ENCODE data around the gene EPAS1. TPM values are rescaled to one million over a fixed set of nuclear protein-coding genes. Genes with fewer than 3 reads are reported as not detected.
A peak's percentile ranks its signal among the peaks of the same experiment; 100 is the strongest.

Gene EPAS1
- total and polyA plus RNA-seq, 4 donors: 26.2 to 193 (median 61.1) TPM

GRCh38 chr2:46383113-46383395 is 85.8 kb downstream of the EPAS1 start:
- Histone ChIP-seq H3K9me3 (ENCODE audit: control insufficient read depth in 4 of 4, low read length in 3 of 4) (no peaks in the 10 kb centered on the region), H3K27ac (ENCODE audit: low read depth in 1 of 2, low read length in 2 of 2) (peak overlapping the region in 1 of 2 donors; percentile 21), H3K36me3 (ENCODE audit: control insufficient read depth in 4 of 4, insufficient read depth in 3 of 4, low read depth in 1 of 4, low read length in 3 of 4) (peaks cover 37 to 92% (median 82%) of the 10 kb centered on the region in 4 donors), H3K4me1 (ENCODE audit: control insufficient read depth in 4 of 4, insufficient read depth in 4 of 4, low read length in 3 of 4) (no peaks in the 10 kb centered on the region), H3K9ac (ENCODE audit: low read depth in 1 of 2, low read length in 2 of 2) (no peak overlapping the region), H3K4me3 (ENCODE audit: low read depth in 1 of 3, low read length in 3 of 3) (no peak overlapping the region), H3K27me3 (ENCODE audit: control insufficient read depth in 4 of 4, insufficient read depth in 4 of 4, low read length in 3 of 4) (no peaks in the 10 kb centered on the region)
- no peak for TF ChIP-seq GABPA (IDR thresholded peaks at IDR 0.05 in 1 of 2, conservative IDR thresholded peaks at IDR 0.05 in 1 of 2)
- no peak for DNase-seq (ENCODE audit: low spot score)
- WGBS: 100% methylated on average over 1 of the region's 1 CpG

GRCh38 chr2:46383784-46384456 is 86.7 kb downstream of the EPAS1 start:
- DNase-seq (ENCODE audit: low spot score): no peak
- no peaks in the 10 kb centered on the region for H3K9me3 ChIP-seq (ENCODE audit: control insufficient read depth in 4 of 4, low read length in 3 of 4)
- H3K27me3 ChIP-seq (ENCODE audit: control insufficient read depth in 4 of 4, insufficient read depth in 4 of 4, low read length in 3 of 4): no peaks in the 10 kb centered on the region
- TF ChIP-seq FOXA1 (IDR thresholded peaks at IDR 0.05) (no peak), HNF4A (conservative IDR thresholded peaks at IDR 0.05) (no peak), JUND (IDR thresholded peaks at IDR 0.05) (no peak), YY1 (IDR thresholded peaks at IDR 0.05) (no peak), TAF1 (conservative IDR thresholded peaks at IDR 0.05) (no peak), MAX (IDR thresholded peaks at IDR 0.05) (no peak), GABPA (IDR thresholded peaks at IDR 0.05 in 1 of 2, conservative IDR thresholded peaks at IDR 0.05 in 1 of 2) (no peak), NR2F2 (IDR thresholded peaks at IDR 0.05) (no peak), EGR1 (IDR thresholded peaks at IDR 0.05; ENCODE audit: low read depth in 2 of 2) (no peak), HNF4G (IDR thresholded peaks at IDR 0.05) (no peak), RAD21 (IDR thresholded peaks at IDR 0.05) (no peak), FOXA2 (IDR thresholded peaks at IDR 0.05) (no peak), SP1 (IDR thresholded peaks at IDR 0.05) (no peak), ZBTB33 (IDR thresholded peaks at IDR 0.05) (no peak), ATF3 (IDR thresholded peaks at IDR 0.05) (no peak), RXRA (IDR thresholded peaks at IDR 0.05) (no peak), REST (IDR thresholded peaks at IDR 0.05) (no peak), CTCF (IDR thresholded peaks at IDR 0.05; ENCODE audit: low read depth, low read length, missing input control) (no peak)
- WGBS: 85% methylated on average over 9 of the region's 9 CpGs
- H3K36me3 ChIP-seq (ENCODE audit: control insufficient read depth in 4 of 4, insufficient read depth in 3 of 4, low read depth in 1 of 4, low read length in 3 of 4): peaks cover 35 to 84% (median 74%) of the 10 kb centered on the region in 4 donors
- no peak overlapping the region for H3K4me3 ChIP-seq (ENCODE audit: low read depth in 1 of 3, low read length in 3 of 3)
- no peak overlapping the region for H3K27ac ChIP-seq (ENCODE audit: low read depth in 1 of 2, low read length in 2 of 2)
- H3K9ac ChIP-seq (ENCODE audit: low read depth in 1 of 2, low read length in 2 of 2): no peak overlapping the region
- H3K4me1 ChIP-seq (ENCODE audit: control insufficient read depth in 4 of 4, insufficient read depth in 4 of 4, low read length in 3 of 4): peaks cover 0 to 3% (median 0%) of the 10 kb centered on the region in 4 donors

Data from liver (tissue), 9 donors.